PFSK-1 (cell line): Measurements from ENCODE around the gene SMC5.

Experiments used
- FOXP2 ChIP-seq: optimal IDR thresholded peaks from 2 replicates; pipeline ENCODE3; 2011; ENCODE audit warnings: borderline replicate concordance, control low read depth, inconsistent platforms; ENCODE audit not compliant: insufficient read depth; ENCODE audit errors: extremely low read length, extremely low read depth
- POLR2AphosphoS5 ChIP-seq: IDR thresholded peaks from 2 replicates; pipeline ENCODE4 v1.6.1; 2012; ENCODE audit warnings: low read depth, mild to moderate bottlenecking, control low read depth, low read length, moderate library complexity
- SIN3A ChIP-seq: IDR thresholded peaks from 2 replicates; pipeline ENCODE4 v1.6.1; 2012; ENCODE audit warnings: mild to moderate bottlenecking, low read length, moderate library complexity, borderline replicate concordance; ENCODE audit not compliant: insufficient read depth
- TAF1 ChIP-seq: IDR thresholded peaks from 2 replicates; pipeline ENCODE4 v1.6.1; 2012; ENCODE audit warnings: low read length, control low read depth, borderline replicate concordance; ENCODE audit not compliant: insufficient read depth
- TF ChIP-seq, protein P1 (sequence below), 2 experiments: IDR thresholded peaks; 2 replicates each; pipeline versions ENCODE4 v1.6.1 to v1.8.0; 2011 to 2012; ENCODE audit warnings: low read depth in 2 of 2, low read length in 2 of 2, control low read depth in 1 of 2, inconsistent platforms in 1 of 2, mild to moderate bottlenecking in 1 of 2, moderate library complexity in 1 of 2; ENCODE audit not compliant: insufficient read depth in 1 of 2

DNA sequence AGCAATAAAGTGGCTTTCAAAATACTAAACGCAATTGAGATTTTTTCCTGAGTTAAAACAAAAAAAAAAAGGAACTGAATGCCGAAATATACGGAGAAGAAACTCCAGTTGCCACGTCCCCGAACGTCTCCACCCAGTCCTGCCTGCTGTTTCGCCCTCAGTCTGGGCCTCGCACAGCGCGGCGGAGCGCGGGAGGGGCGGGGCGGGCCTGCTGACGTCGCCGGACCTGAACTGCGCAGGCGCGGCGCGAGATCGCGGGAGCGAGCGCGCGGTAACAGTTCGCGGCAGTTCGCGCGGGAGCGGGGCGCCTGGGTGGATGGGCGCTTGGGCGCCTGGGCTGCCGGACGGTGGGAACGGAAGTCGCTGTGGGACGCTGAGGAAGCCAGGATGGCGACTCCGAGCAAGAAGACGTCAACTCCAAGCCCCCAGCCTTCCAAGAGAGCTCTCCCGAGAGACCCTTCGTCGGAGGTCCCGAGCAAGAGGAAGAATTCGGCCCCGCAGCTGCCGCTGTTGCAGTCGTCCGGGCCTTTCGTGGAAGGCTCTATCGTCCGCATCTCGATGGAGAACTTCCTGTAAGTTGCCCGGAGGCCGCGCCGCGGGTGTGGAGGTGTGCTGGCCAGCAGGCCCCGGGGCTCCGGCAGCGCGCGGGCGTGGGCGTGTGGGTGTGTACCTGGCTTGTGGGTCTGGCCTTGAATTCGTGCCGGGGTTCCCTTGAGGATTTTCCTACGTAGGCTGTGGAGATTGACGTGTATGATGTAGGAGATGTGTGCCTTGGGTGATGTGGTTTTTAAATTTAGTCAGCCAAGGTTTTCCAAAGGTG lies at the start of gene SMC5:
- TF ChIP-seq TAF1 (peak; percentile 84; the same call in 1 of the 2 replicates), POLR2AphosphoS5 (peak; percentile 90), SIN3A (peak; percentile 25; the same call in 1 of the 2 replicates), FOXP2 (peak; percentile 80)
- TF ChIP-seq, protein P1, sequence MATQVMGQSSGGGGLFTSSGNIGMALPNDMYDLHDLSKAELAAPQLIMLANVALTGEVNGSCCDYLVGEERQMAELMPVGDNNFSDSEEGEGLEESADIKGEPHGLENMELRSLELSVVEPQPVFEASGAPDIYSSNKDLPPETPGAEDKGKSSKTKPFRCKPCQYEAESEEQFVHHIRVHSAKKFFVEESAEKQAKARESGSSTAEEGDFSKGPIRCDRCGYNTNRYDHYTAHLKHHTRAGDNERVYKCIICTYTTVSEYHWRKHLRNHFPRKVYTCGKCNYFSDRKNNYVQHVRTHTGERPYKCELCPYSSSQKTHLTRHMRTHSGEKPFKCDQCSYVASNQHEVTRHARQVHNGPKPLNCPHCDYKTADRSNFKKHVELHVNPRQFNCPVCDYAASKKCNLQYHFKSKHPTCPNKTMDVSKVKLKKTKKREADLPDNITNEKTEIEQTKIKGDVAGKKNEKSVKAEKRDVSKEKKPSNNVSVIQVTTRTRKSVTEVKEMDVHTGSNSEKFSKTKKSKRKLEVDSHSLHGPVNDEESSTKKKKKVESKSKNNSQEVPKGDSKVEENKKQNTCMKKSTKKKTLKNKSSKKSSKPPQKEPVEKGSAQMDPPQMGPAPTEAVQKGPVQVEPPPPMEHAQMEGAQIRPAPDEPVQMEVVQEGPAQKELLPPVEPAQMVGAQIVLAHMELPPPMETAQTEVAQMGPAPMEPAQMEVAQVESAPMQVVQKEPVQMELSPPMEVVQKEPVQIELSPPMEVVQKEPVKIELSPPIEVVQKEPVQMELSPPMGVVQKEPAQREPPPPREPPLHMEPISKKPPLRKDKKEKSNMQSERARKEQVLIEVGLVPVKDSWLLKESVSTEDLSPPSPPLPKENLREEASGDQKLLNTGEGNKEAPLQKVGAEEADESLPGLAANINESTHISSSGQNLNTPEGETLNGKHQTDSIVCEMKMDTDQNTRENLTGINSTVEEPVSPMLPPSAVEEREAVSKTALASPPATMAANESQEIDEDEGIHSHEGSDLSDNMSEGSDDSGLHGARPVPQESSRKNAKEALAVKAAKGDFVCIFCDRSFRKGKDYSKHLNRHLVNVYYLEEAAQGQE (IDR thresholded peaks at IDR 0.05; ENCODE audit: insufficient read depth in 1 of 2, low read depth in 2 of 2, low read length in 2 of 2) = no peak
